GM21717 (cell line): ENCODE data around the gene ESRRA.
"Not testable (repeated sequence)": the region's sequence is repeated elsewhere in the genome, so short reads cannot be mapped to it uniquely, and the experiment has no call there.

Experiments
- ATAC-seq: cut with Tn5 transposase; IDR thresholded peaks from one replicate; pipeline ENCODE4 v1.9.1; 2021; ENCODE audit warnings: mild to moderate bottlenecking, moderate library complexity; ENCODE audit not compliant: unreplicated experiment

Gene ESRRA

GRCh38 chr11:64307795-64308194 lies 2.5 kb downstream of the ESRRA start:
- not testable (repeated sequence) for ATAC-seq

- no peak for ATAC-seq
These were observed 7.6 kb downstream of the ESRRA start for GRCh38 chr11:64312947-64313346.

GRCh38 chr11:64313491-64314145 lies 8.3 kb downstream of the ESRRA start:
- no peak for ATAC-seq

DNA sequence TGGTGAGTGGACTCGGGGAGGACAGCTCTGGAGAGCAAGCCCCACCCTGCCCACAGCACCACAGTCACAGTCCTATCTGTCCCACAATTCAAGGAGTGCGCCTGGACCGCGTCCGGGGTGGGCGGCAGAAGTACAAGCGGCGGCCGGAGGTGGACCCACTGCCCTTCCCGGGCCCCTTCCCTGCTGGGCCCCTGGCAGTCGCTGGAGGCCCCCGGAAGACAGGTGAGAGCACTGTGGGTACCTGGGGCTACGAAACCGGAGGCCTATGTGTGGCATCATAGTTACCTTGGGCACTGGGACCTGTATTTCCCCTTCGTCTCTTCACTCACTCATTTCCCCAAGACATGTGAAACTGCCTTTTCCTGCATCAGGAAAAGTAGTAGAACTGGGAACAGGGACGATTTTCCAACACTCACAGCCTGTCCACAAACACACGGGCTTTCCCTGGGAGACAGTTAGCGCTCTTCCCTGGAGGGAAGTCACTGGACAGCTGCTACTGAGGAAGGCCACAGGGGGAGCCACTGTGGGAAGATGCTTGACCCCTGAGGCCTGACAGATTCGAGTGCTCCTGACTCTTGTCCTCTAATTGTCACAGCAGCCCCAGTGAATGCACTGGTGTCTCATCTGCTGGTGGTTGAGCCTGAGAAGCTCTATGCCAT lies 9.0 kb downstream of the ESRRA start:
- no peak for ATAC-seq

DNA sequence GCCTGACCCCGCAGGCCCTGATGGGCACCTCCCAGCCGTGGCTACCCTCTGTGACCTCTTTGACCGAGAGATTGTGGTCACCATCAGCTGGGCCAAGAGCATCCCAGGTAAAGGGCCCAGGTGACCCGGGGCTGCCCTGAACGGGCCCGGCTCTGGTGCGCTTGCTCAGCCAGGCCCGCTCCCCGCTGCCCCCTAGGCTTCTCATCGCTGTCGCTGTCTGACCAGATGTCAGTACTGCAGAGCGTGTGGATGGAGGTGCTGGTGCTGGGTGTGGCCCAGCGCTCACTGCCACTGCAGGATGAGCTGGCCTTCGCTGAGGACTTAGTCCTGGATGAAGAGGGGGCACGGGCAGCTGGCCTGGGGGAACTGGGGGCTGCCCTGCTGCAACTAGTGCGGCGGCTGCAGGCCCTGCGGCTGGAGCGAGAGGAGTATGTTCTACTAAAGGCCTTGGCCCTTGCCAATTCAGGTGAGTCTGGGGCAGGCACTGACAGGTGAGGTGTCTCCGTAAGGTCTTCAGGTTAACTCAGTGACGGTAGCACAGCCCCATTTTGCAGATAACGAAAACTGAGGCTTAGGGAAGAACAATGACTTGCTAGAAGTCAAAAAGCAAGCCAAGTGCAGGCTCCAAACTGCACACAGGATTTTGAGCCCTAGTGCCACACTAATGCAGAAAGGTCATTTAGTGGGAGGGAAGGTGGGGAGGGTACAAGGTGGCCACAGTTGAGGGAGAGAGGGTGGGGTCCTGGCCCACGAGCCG lies 9.7 kb downstream of the ESRRA start:
- ATAC-seq = no peak

DNA sequence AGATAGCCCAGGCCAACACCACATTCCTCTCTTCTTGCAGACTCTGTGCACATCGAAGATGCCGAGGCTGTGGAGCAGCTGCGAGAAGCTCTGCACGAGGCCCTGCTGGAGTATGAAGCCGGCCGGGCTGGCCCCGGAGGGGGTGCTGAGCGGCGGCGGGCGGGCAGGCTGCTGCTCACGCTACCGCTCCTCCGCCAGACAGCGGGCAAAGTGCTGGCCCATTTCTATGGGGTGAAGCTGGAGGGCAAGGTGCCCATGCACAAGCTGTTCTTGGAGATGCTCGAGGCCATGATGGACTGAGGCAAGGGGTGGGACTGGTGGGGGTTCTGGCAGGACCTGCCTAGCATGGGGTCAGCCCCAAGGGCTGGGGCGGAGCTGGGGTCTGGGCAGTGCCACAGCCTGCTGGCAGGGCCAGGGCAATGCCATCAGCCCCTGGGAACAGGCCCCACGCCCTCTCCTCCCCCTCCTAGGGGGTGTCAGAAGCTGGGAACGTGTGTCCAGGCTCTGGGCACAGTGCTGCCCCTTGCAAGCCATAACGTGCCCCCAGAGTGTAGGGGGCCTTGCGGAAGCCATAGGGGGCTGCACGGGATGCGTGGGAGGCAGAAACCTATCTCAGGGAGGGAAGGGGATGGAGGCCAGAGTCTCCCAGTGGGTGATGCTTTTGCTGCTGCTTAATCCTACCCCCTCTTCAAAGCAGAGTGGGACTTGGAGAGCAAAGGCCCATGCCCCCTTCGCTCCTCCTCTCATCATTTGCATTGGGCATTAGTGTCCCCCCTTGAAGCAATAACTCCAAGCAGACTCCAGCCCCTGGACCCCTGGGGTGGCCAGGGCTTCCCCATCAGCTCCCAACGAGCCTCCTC lies 10.6 kb downstream of the ESRRA start:
- not testable (repeated sequence) for ATAC-seq

DNA sequence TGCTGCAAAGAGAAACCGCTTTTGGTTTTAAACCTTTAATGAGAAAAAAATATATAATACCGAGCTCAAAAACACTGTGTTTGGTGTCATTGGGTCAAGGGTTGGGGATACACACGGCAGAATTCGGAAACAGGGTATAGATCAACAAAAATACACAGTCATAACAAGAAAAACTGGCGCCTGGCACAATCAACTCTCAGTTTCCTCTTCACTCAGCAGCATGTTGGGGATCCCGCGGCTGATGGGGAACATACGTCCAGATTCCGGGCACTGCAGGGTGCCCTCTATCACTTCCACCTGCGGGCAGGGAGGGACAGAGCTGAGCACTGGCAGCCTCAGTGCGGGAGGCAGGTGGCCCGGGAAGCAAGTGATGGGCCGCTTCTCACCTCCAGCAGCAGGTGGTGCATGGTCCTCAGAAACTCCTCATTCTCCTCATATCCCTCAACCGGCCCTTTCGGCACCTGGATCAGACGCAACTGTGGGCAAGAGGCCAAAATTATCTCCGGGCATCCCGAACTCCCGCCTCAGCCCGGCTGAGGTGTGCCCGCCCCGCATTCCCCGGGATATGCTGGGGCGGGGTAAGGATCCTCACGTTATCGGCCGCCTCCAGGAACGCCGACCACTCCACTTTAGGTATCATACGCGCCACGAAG lies 11.5 kb downstream of the ESRRA start:
- peak; percentile 5 for ATAC-seq

DNA sequence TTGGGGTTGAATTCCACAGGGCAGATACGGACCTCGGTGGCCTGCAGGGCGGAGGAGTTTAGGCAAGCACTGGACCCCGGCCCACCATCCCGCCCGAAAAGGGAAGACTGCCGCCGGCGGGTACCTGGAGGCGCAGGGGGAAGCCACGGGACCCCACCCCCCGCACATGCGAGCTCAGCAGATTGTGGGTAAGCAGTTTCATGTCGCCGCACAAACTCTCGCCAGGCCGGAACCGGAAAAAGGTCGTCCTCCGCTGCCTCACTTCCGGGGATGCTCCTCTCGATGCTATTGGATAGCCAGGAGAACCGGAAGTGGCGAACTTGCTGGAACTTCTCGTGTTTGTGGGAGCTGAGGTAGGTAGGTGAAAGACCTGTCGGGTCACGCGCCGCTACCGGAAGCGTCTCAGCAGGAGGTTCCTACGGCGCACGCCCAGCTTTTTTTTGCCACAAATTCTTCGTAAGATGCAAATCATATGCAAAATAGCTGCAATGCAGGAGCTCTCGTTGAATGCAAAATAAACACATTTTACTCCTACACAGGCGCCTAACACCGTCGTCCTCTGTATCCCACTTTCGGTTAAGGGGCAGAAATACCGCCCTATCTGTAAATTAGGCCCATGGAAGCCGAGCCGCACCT lies 12.1 kb downstream of the ESRRA start, which contains the start of gene TRMT112:
TRMT112 (minus strand) TSS at position 235 of the 636 bp plus-strand sequence; CDS start at position 202, 33 bp downstream.
- peak; percentile 41 for ATAC-seq

DNA sequence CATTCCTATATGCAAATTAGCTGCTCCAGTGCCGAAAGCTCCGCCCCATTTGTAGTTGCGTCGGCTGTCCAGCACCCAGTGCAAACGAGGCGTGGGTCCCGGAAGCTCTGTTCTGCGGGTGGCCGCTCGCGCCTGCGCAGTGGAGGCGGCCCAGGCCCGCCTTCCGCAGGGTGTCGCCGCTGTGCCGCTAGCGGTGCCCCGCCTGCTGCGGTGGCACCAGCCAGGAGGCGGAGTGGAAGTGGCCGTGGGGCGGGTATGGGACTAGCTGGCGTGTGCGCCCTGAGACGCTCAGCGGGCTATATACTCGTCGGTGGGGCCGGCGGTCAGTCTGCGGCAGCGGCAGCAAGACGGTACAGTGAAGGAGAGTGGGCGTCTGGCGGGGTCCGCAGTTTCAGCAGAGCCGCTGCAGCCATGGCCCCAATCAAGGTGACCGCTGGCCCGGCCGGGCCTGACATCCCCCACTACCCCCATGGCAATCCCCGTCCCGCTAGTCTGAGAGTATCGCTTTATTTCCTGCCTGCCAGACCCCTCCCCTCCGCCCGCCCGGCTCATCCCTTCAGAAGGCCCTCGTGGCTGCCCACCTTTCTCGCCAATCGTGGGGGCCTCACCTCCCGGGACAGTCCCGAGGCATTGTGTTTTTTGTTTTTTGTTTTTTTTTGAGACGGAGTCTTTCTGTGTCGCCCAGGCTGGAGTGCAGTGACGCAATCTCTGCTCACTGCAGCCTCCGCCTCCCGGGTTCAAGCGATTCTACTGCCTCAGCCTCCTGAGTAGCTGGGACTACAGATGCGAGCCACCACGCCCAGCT lies 12.8 kb downstream of the ESRRA start, which contains the start of gene PRDX5:
PRDX5 (plus strand) TSS at position 161 of the 805 bp plus-strand sequence; CDS start at position 256, 95 bp downstream.
- ATAC-seq = peak; percentile 48

DNA sequence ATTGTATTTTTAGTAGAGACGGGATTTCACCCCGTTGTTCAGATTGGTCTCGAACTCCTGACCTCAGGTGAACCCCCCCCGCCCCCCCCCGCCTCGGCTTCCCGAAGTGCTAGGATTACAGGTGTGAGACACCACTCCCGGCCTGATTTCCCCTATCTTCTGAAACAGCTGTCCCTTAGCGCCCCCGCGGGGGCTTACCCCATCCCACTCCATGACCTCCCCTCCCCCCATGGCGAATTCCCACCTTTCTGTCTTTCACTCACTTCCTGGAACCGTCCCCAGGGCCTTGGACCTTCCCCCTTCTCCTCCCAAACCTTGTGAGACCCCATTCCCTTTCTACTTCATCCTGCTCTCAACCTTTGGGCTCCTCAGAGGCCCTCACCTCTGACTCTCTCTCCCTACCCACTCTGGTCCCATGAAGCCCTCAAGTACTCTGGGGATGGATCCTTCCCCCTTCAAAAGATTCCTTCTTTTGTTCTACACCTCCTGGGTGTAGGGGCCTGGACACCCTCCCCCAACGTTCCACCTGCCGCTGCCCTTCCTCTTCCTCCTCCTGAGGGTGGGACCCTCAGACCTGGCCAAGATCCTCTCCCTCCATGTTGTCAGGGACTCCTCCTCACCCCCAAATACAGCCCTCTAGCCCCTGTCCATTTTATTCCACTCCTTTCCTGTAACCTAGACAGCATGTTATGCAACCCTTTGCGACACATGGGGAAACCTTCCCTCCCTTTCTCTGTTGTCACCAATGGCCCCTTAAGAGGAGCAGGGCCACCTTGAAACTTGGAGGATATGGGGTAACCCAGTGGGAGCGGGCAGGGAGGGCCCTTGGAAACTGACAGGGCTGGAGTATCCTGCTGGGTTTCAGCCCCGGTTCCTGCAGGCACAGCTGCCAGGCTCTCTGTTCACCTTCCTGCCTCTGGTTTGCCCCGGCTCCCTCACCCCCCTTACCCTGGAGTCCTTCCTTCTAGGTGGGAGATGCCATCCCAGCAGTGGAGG lies 13.7 kb downstream of the ESRRA start:
- no peak for ATAC-seq

DNA sequence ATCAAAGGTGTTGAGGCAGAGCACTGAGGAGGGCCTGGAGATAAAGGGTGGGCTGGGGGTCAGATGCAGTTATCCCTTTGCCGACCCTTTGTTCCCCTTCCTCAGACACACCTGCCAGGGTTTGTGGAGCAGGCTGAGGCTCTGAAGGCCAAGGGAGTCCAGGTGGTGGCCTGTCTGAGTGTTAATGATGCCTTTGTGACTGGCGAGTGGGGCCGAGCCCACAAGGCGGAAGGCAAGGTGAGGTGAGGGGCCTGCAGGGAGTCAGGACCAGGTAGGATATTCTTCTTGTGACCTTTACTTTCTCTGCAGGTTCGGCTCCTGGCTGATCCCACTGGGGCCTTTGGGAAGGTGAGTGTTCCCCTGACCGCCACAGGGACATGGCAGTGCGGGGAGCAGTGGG lies 15.2 kb downstream of the ESRRA start:
- ATAC-seq = no peak

DNA sequence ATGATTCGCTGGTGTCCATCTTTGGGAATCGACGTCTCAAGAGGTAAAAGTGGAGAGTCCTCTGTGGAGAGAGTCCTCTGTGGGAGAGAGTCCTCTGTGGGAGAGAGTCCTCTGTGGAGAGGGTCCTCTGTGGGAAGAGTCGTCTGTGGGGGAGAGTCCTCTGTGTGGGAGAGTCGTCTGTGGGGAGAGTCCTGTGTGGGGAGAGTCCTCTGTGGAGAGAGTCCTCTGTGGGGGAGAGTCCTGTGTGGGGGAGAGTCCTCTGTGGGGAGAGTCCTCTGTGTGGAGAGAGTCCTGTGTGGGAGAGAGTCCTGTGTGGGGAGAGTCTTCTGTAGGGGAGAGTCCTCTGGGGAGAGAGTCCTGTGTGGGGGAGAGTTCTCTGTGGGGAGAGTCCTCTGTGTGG lies 15.7 kb downstream of the ESRRA start:
- ATAC-seq = no peak

GRCh38 chr11:64321533-64321932 lies 16.2 kb downstream of the ESRRA start:
- ATAC-seq = no peak

GRCh38 chr11:64322925-64323260 lies 17.6 kb downstream of the ESRRA start:
- ATAC-seq = no peak

DNA sequence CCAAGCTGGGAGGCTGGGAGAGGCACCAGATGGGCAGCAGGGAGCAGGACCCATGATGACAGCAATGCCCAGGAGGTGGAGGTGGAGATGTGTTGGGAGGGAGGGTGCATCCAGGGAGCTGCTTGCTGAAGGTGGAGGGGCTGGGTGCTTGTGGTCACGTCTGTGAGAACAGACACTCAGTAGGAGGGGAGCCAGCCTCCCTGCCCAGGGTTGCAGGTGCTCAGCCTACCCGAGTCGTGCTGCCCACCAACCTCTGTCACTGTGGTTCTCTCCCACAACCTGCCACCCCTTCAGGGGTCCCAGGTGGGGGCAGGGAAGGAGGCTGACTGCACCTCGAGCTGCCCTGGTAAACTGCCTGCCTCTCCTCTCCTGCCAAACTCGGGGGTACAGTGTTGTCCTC lies 18.0 kb downstream of the ESRRA start:
- no peak for ATAC-seq

DNA sequence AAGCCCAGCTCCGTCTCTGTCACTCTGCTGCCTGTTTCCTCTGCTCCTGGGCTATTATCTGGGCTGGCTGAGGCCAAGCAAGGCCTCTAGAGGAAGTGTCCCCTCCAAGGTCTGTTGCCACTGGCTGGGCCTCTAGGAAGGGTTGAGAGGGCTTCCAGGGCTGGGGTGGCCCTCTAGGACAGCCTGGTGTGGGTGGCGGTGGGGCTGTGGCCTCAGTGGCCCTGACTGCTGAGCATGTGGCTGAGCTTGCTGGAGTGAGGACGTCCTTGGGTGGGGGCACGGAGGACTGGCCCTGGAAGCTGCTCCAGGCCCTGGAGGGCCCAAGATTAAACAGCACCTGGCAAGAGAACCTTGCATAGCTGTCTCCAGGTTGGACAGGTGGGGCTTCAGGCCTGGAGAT lies 18.7 kb downstream of the ESRRA start:
- ATAC-seq = not testable (repeated sequence)

DNA sequence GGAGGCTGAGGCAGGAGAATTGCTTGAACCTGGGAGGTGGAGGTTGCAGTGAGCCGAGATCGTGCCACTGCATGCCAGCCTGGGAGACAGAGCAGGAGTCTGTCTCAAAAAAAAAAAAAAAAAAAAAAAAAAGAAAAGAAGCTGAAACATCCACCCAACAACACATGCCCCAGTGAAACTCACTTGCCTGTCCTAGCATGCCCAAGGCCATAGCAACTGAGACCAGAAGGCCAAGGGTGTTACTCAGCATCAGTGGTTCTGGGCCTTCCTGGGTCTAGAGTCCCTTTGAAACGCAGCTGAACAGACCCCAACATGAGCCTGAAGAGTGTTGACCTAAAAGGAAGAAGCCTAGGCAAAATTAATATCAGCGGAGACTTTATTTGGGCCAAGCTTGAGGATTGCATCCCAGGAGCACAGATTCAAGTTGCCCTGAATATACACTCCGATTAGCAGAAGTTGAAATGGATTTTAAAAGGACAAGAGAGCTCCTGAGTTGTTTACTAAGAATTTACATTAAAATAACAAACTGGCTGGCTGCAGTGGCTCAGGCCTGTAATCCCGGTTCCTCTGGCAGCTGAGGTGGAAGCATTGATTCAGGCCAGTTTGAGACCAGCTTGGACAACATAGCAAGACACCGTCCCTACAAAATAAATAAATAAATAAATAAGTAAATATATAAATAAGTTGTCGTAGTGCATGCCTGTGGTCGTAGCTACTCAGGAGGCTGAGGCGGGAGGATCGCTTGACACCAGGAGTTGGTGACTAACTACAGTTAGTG lies 19.6 kb downstream of the ESRRA start:
- ATAC-seq = no peak
